Type B pancreatic cell (in vitro differentiated cells): ENCODE data around the gene UNKL. TPM values are rescaled to one million over a fixed set of nuclear protein-coding genes. Genes with fewer than 3 reads are reported as not detected.

ENCODE experiments used
- DNase-seq: peaks from one replicate; pipeline ENCODE4 v3.0.0; 2021; ENCODE audit warnings: mixed read lengths; ENCODE audit not compliant: unreplicated experiment; ENCODE audit errors: extremely low spot score
- H3K27ac Mint-ChIP-seq: 2 replicates; pipeline ENCODE4 v1.8.0; 2021; ENCODE audit warnings: mild to moderate bottlenecking, mixed read lengths
- H3K27me3 Mint-ChIP-seq: 2 replicates; pipeline ENCODE4 v1.8.0; 2021; ENCODE audit warnings: mixed read lengths
- H3K36me3 Mint-ChIP-seq: 2 replicates; pipeline ENCODE4 v1.8.0; 2021; ENCODE audit warnings: mixed read lengths
- H3K4me1 Mint-ChIP-seq: one replicate; pipeline ENCODE4 v1.8.0; 2021; ENCODE audit warnings: mixed read lengths; ENCODE audit not compliant: unreplicated experiment
- H3K4me3 Mint-ChIP-seq: 2 replicates; pipeline ENCODE4 v1.8.0; 2021; ENCODE audit warnings: mild to moderate bottlenecking, mixed read lengths
- H3K9me3 Mint-ChIP-seq: 2 replicates; pipeline ENCODE4 v1.8.0; 2021; ENCODE audit warnings: mixed read lengths
- CTCF ChIP-seq: fragments of 200-600 bp; sonication (generic); conservative IDR thresholded peaks from 2 replicates; pipeline ENCODE4 v1.5.0; 2021; ENCODE audit warnings: antibody characterized with exemption, mild to moderate bottlenecking
- total RNA-seq: library from RNA; stranded (reverse); gene quantifications from 2 replicates; pipeline ENCODE4 v1.2.1, GENCODE V29; 2021; ENCODE audit warnings: low replicate concordance

Gene UNKL
- total RNA-seq, 1 donor from 2014 or later = 26.1 TPM

GRCh38 chr16:1427473-1428461 lies 13.3 kb upstream of the UNKL start:
- Mint-ChIP-seq H3K4me3 (no peak overlapping the region), H3K9me3 (no peaks in the 10 kb centered on the region), H3K4me1 (no peaks in the 10 kb centered on the region), H3K27me3 (no peaks in the 10 kb centered on the region), H3K36me3 (no peaks in the 10 kb centered on the region), H3K27ac (no peak overlapping the region)
- DNase-seq = no peak
- TF ChIP-seq CTCF = no peak

GRCh38 chr16:1426734-1427471 lies 12.4 kb upstream of the UNKL start:
- Mint-ChIP-seq H3K4me1 (no peaks in the 10 kb centered on the region), H3K9me3 (no peaks in the 10 kb centered on the region), H3K36me3 (no peaks in the 10 kb centered on the region), H3K27ac (no peak overlapping the region), H3K27me3 (no peaks in the 10 kb centered on the region), H3K4me3 (no peak overlapping the region)
- TF ChIP-seq CTCF = no peak
- DNase-seq = peak; percentile 67

- Mint-ChIP-seq H3K27me3 (no peaks in the 10 kb centered on the region), H3K36me3 (no peaks in the 10 kb centered on the region), H3K4me3 (no peak overlapping the region), H3K27ac (no peak overlapping the region), H3K9me3 (no peaks in the 10 kb centered on the region), H3K4me1 (peaks cover under 1% of the 10 kb centered on the region)
- TF ChIP-seq CTCF = no peak
- DNase-seq = no peak
Observed at GRCh38 chr16:1425616-1426370, 11.3 kb upstream of the UNKL start.

- Mint-ChIP-seq H3K36me3 (no peaks in the 10 kb centered on the region), H3K9me3 (no peaks in the 10 kb centered on the region), H3K4me3 (no peak overlapping the region), H3K27ac (no peak overlapping the region), H3K4me1 (peaks cover 3% of the 10 kb centered on the region), H3K27me3 (no peaks in the 10 kb centered on the region)
- no peak for DNase-seq
- TF ChIP-seq CTCF = no peak
Observed at GRCh38 chr16:1424028-1424427, 9.5 kb upstream of the UNKL start.

GRCh38 chr16:1422076-1422475 lies 7.6 kb upstream of the UNKL start:
- DNase-seq = no peak
- Mint-ChIP-seq H3K9me3 (no peaks in the 10 kb centered on the region), H3K4me3 (peak overlapping the region; percentile 42), H3K36me3 (no peaks in the 10 kb centered on the region), H3K27ac (peak overlapping the region; percentile 98), H3K4me1 (peaks cover 3% of the 10 kb centered on the region), H3K27me3 (no peaks in the 10 kb centered on the region)
- no peak for TF ChIP-seq CTCF
